SK-N-SH (cell line): ENCODE data around the gene MPDU1. TPM values are rescaled to one million over a fixed set of nuclear protein-coding genes. Genes with fewer than 3 reads are reported as not detected.

Experiments used
- CTCF ChIA-PET: fragments of 300-600, 350-600 bp; formaldehyde crosslinking; extraction: SDS; loops from one replicate; lab custom pipeline; 2021; lab: Yijun Ruan, JAX
- POLR2A ChIA-PET: fragments of 350-600 bp; sonication (Branson Sonifier 250); formaldehyde crosslinking; extraction: SDS; loops from one replicate; lab custom pipeline; 2020; ENCODE audit warnings: antibody characterized with exemption, inconsistent platforms; lab: Yijun Ruan, JAX
- DNase-seq: peaks from one replicate; pipeline ENCODE4 v3.0.0; 2012
- H2AFZ ChIP-seq: fragments of 200-600 bp; sonication (generic); 2 replicates; pipeline ENCODE4 v1.8.1; 2016; ENCODE audit warnings: antibody characterized with exemption, mild to moderate bottlenecking, low read depth
- H3F3A ChIP-seq: fragments of 200-600 bp; sonication (generic); replicated peaks from 2 replicates; pipeline ENCODE3; 2016; ENCODE audit warnings: antibody characterized with exemption, mild to moderate bottlenecking; ENCODE audit not compliant: insufficient read depth
- H3K27ac ChIP-seq, 2 experiments: fragments of 200-500 bp in 1 of 2; fragments of 200-600 bp in 1 of 2; sonication (Bioruptor generic) in 1 of 2; sonication (generic), shearing (Covaris generic) in 1 of 2; 2 replicates each; pipeline versions ENCODE4 v1.5.1 to v1.6.1; 2014 to 2016; ENCODE audit warnings: low read depth in 2 of 2, inconsistent platforms in 1 of 2, low read length in 1 of 2, mild to moderate bottlenecking in 1 of 2, mixed read lengths in 1 of 2
- H3K27me3 ChIP-seq: fragments of 200-600 bp; sonication (generic), shearing (Covaris generic); 2 replicates; pipeline ENCODE4 v1.6.1; 2016; ENCODE audit warnings: mixed run types; ENCODE audit not compliant: insufficient read depth
- H3K36me3 ChIP-seq, 2 experiments: fragments of 200-500 bp in 1 of 2; fragments of 200-600 bp in 1 of 2; sonication (Bioruptor generic) in 1 of 2; sonication (generic) in 1 of 2; replicated peaks in 1 of 2; 2 replicates each; pipeline versions ENCODE3 to v1.5.1; 2014 to 2016; ENCODE audit warnings: low read length in 1 of 2, mild to moderate bottlenecking in 1 of 2; ENCODE audit not compliant: insufficient read depth in 2 of 2, control insufficient read depth in 1 of 2
- H3K4me1 ChIP-seq, 2 experiments: fragments of 200-500 bp in 1 of 2; fragments of 200-600 bp in 1 of 2; sonication (Bioruptor generic) in 1 of 2; sonication (generic), shearing (Covaris generic) in 1 of 2; 2 replicates each; pipeline versions ENCODE4 v1.5.1 to v1.6.1; 2014 to 2016; ENCODE audit warnings: low read depth in 1 of 2, low read length in 1 of 2, mixed run types in 1 of 2; ENCODE audit not compliant: insufficient read depth in 2 of 2, control insufficient read depth in 1 of 2
- H3K4me2 ChIP-seq: fragments of 200-600 bp; sonication (generic), shearing (Covaris generic); 2 replicates; pipeline ENCODE4 v1.6.1; 2017; ENCODE audit warnings: mixed run types
- H3K4me3 ChIP-seq, 2 experiments: fragments of 200-500 bp in 1 of 2; fragments of 200-600 bp in 1 of 2; sonication (Bioruptor generic) in 1 of 2; sonication (generic), shearing (Covaris generic) in 1 of 2; 2 replicates each; pipeline versions ENCODE4 v1.5.1 to v1.8.1; 2014 to 2016; ENCODE audit warnings: low read depth in 2 of 2, inconsistent platforms in 1 of 2, low read length in 1 of 2, mild to moderate bottlenecking in 1 of 2, mixed read lengths in 1 of 2, moderate library complexity in 1 of 2
- H3K79me2 ChIP-seq: fragments of 200-600 bp; sonication (generic); 2 replicates; pipeline ENCODE4 v1.8.1; 2017; ENCODE audit warnings: mild to moderate bottlenecking; ENCODE audit not compliant: insufficient read depth
- H3K9ac ChIP-seq: fragments of 200-600 bp; sonication (generic); 2 replicates; pipeline ENCODE4 v1.6.1; 2017; ENCODE audit warnings: mixed run types
- H3K9me2 ChIP-seq: fragments of 200-600 bp; sonication (generic); 2 replicates; pipeline ENCODE4 v1.6.1; 2017; ENCODE audit warnings: mixed run types
- H3K9me3 ChIP-seq: fragments of 200-600 bp; sonication (generic); 2 replicates; pipeline ENCODE4 v1.6.1; 2017; ENCODE audit warnings: mixed run types, mild to moderate bottlenecking, moderate library complexity
- H4K20me1 ChIP-seq: fragments of 200-600 bp; sonication (generic); 2 replicates; pipeline ENCODE4 v1.6.1; 2017; ENCODE audit warnings: mild to moderate bottlenecking, mixed run types; ENCODE audit not compliant: insufficient read depth
- EP300 ChIP-seq, 2 experiments: IDR thresholded peaks; 2 replicates each; pipeline versions ENCODE4 v1.4.0 to v1.6.1; 2012; ENCODE audit warnings: borderline replicate concordance in 1 of 2, low read depth in 1 of 2, low read length in 1 of 2
- GATA2 ChIP-seq: sonication (generic); formaldehyde crosslinking; IDR thresholded peaks from 2 replicates; pipeline ENCODE4 v1.5.0; 2020; ENCODE audit warnings: mild to moderate bottlenecking, missing genetic modification reagents
- NRF1 ChIP-seq: IDR thresholded peaks from 2 replicates; pipeline ENCODE4 v1.6.1; 2012; ENCODE audit warnings: low read depth, mild to moderate bottlenecking, low read length
- POLR2AphosphoS5 ChIP-seq: IDR thresholded peaks from 2 replicates; pipeline ENCODE4 v1.6.1; 2012; ENCODE audit warnings: low read depth, low read length
- RAD21 ChIP-seq: IDR thresholded peaks from 2 replicates; pipeline ENCODE4 v1.6.1; 2012; ENCODE audit warnings: mild to moderate bottlenecking, low read length
- RFX5 ChIP-seq: IDR thresholded peaks from 2 replicates; pipeline ENCODE4 v1.6.1; 2012; ENCODE audit warnings: mild to moderate bottlenecking, improper control_type of control experiment, low read length
- SIN3A ChIP-seq: IDR thresholded peaks from 2 replicates; pipeline ENCODE4 v1.6.1; 2012; ENCODE audit warnings: low read depth, mild to moderate bottlenecking, low read length, moderate library complexity, borderline replicate concordance
- TAF1 ChIP-seq: IDR thresholded peaks from 2 replicates; pipeline ENCODE4 v1.6.1; 2012; ENCODE audit warnings: low read depth, mild to moderate bottlenecking, low read length, moderate library complexity, borderline replicate concordance
- TEAD4 ChIP-seq: IDR thresholded peaks from 2 replicates; pipeline ENCODE4 v1.4.0; 2012; ENCODE audit warnings: mild to moderate bottlenecking, borderline replicate concordance; ENCODE audit not compliant: insufficient read depth
- YY1 ChIP-seq: IDR thresholded peaks from 2 replicates; pipeline ENCODE4 v1.4.0; 2012; ENCODE audit warnings: low read depth, mild to moderate bottlenecking
- WGBS: methylation state at CpG from one replicate; pipeline ENCODE4 v1.1.6; 2017; ENCODE audit warnings: low lambda C conversion rate; 5-methylcytosine and 5-hydroxymethylcytosine counted together
- polyA plus RNA-seq, 3 experiments: library from polyadenylated mRNA; depleted of rRNA; stranded (reverse); fragments of >200 nt; gene quantifications; 2 replicates each; pipeline ENCODE4 v1.2.3, GENCODE V29; 2012
- TF ChIP-seq, protein P1 (sequence below): IDR thresholded peaks from 2 replicates; pipeline ENCODE4; 2012
- TF ChIP-seq, protein P2 (sequence below): fragments of 200-600 bp; sonication (generic); IDR thresholded peaks from 2 replicates; pipeline ENCODE4 v1.6.1; 2017; ENCODE audit warnings: antibody characterized with exemption, mild to moderate bottlenecking, moderate library complexity
- TF ChIP-seq, protein P3 (sequence below): IDR thresholded peaks from 2 replicates; pipeline ENCODE4 v1.4.0; 2012; ENCODE audit warnings: low read depth

MPDU1 gene
- polyA plus RNA-seq, 1 of the 3 experiments (the other 2 are of a cell fraction): 126 TPM

DNA sequence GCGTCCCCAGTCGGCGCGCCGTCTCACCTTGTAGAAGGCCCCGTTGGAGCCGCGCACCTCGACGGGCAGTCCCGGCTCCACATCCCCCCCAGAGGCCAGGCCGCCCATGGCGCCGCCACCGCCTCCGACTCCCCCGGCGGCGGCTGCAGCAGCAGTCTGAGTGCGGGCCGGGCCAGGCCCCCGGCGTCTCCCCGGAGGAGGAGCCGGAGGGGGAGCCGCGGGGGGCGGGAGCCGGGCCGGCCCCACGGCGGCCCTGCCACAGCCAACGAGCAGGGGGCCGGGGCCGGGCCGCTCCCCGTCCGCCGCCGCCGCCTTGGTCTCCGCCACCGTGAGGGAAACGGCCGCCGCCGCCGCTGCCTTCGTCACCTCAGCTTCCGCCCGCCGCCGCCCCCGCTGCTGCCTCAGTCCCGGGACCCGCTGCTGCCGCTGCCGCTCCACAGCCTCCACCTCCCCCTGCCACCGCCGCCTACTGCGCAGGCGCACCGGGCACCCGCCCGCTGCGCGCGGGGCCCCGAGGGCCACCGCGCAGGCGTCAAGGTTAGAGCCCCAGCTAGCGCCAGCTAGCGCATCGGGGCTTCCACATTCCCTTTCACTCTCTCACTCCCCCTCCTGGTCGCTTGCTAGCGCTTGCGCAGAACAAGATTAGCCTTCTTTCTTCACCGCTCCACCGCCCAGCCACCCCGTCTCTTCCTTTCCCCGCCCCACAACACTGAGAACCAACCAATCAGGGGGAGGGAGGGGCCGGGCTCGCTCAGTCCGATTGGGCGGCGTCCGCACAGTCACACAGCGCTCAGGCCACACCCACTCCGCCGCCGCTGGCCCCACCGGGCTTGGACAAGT lies 31.0 kb downstream of the MPDU1 start, which contains the start of gene FXR2:
TSS of gene FXR2 (minus strand) at position 473 of the 840 bp plus-strand sequence. CDS start at position 108, 365 bp downstream.
- peak within 1 kb of the TSS; percentile 77 to 90 for H3K4me3 ChIP-seq
- H3K79me2 ChIP-seq: peaks cover 46% of the 10 kb centered on the region
- peak within 1 kb of the TSS; percentile 75 to 84 for H3K27ac ChIP-seq
- no peaks in the 10 kb centered on the region for H3K27me3 ChIP-seq
- H3K9me2 ChIP-seq: no peaks in the 10 kb centered on the region
- peak; percentile 99 for DNase-seq
- TF ChIP-seq YY1: 0 out of 2 replicates have a peak, but pooled peaks have one; percentile 16
- peak; percentile 36 for TF ChIP-seq RAD21
- peak; percentile 93 for TF ChIP-seq RFX5
- TF ChIP-seq GATA2: no peak
- TF ChIP-seq TEAD4: no peak
- peak; percentile 91 for TF ChIP-seq NRF1
- TF ChIP-seq, protein P1, sequence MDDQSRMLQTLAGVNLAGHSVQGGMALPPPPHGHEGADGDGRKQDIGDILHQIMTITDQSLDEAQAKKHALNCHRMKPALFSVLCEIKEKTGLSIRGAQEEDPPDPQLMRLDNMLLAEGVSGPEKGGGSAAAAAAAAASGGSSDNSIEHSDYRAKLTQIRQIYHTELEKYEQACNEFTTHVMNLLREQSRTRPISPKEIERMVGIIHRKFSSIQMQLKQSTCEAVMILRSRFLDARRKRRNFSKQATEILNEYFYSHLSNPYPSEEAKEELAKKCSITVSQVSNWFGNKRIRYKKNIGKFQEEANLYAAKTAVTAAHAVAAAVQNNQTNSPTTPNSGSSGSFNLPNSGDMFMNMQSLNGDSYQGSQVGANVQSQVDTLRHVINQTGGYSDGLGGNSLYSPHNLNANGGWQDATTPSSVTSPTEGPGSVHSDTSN: no peak
- peak in 1 of 2 experiments; percentile 35; a peak in 1 of 4 replicates for TF ChIP-seq EP300 (IDR thresholded peaks at IDR 0.05; ENCODE audit: borderline replicate concordance in 1 of 2, low read depth in 1 of 2, low read length in 1 of 2)
- TF ChIP-seq, protein P2, sequence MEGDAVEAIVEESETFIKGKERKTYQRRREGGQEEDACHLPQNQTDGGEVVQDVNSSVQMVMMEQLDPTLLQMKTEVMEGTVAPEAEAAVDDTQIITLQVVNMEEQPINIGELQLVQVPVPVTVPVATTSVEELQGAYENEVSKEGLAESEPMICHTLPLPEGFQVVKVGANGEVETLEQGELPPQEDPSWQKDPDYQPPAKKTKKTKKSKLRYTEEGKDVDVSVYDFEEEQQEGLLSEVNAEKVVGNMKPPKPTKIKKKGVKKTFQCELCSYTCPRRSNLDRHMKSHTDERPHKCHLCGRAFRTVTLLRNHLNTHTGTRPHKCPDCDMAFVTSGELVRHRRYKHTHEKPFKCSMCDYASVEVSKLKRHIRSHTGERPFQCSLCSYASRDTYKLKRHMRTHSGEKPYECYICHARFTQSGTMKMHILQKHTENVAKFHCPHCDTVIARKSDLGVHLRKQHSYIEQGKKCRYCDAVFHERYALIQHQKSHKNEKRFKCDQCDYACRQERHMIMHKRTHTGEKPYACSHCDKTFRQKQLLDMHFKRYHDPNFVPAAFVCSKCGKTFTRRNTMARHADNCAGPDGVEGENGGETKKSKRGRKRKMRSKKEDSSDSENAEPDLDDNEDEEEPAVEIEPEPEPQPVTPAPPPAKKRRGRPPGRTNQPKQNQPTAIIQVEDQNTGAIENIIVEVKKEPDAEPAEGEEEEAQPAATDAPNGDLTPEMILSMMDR: peak; percentile 52
- no peak for TF ChIP-seq SIN3A
- peak; percentile 26; the same call in 1 of the 2 replicates for TF ChIP-seq POLR2AphosphoS5
- TF ChIP-seq TAF1: peak; percentile 71
- TF ChIP-seq, protein P3, sequence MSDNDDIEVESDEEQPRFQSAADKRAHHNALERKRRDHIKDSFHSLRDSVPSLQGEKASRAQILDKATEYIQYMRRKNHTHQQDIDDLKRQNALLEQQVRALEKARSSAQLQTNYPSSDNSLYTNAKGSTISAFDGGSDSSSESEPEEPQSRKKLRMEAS: peak; percentile 42
- CTCF ChIA-PET: interaction anchor here (0.6 to 2.1 kb wide), 11 partner anchors 12 to 73 kb away, joined by 3 to 14 read pairs (median 6); partner anchors contain the start of genes ATP1B2, CD68, MPDU1 and SAT2
- WGBS: under 1% methylated on average over 23 of the region's 93 CpGs
- peaks cover 0 to 18% of the 10 kb centered on the region in 2 experiments; a peak in 3 of 4 replicates for H3K4me1 ChIP-seq
- peaks cover 4% of the 10 kb centered on the region for H3F3A ChIP-seq
- H3K36me3 ChIP-seq: peaks cover 11 to 17% of the 10 kb centered on the region in 2 experiments
- POLR2A ChIA-PET: interaction anchor here (0.7 to 2.4 kb wide), 9 partner anchors 12 to 73 kb away, joined by 3 to 19 read pairs (median 5); partner anchors contain the start of genes CD68, SAT2, TP53 and WRAP53
- H3K4me2 ChIP-seq: peak within 1 kb of the TSS; percentile 93
- peak within 1 kb of the TSS; percentile 79; the same call in 1 of the 2 replicates for H2AFZ ChIP-seq
- H3K9ac ChIP-seq: peak within 1 kb of the TSS; percentile 85
- H3K9me3 ChIP-seq: no peaks in the 10 kb centered on the region
- H4K20me1 ChIP-seq: peaks cover 42% of the 10 kb centered on the region
